ENCODE measurements around the gene RAET1E. TPM values are rescaled to one million over a fixed set of nuclear protein-coding genes. Genes with fewer than 3 reads are reported as not detected.
"Not testable (repeated sequence)": the region's sequence is repeated elsewhere in the genome, so short reads cannot be mapped to it uniquely, and the experiment has no call there.

RAET1E gene
- total and polyA plus RNA-seq, 9 donors: 0.35 to 3.4 (median 0.89) TPM

DNA sequence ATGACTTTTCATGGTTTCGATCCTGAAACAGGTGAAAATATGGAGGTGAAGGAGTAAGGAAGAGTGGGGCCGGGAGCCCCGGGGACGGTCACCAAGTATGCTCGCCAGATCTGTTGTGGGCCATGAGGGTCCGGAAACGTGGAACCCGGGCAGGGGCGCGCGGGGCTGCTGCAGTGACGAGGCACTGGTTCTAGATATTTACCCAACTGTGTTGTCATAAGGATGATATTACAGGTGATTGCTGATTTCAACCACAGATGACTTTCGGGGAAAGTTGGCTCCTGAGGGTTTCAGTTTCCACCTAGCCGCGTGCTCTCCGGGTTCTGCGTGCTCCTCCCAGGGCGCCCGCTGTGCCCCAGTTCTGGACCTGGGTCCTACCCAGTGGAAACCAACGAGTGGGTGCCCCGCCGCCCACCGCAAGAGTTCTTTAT is 12.8 kb upstream of the RAET1E start:
- Histone ChIP-seq H3K36me3 (ENCODE audit: control insufficient read depth, insufficient read depth, low read length) (no peaks in the 10 kb centered on the region), H3K27me3 (ENCODE audit: control insufficient read depth, insufficient read depth, low read length) (no peaks in the 10 kb centered on the region), H3K4me3 (ENCODE audit: low read length) (no peak overlapping the region), H3K27ac (ENCODE audit: low read length) (no peak overlapping the region), H3K4me1 (ENCODE audit: control insufficient read depth, insufficient read depth, low read length) (peaks cover 4% of the 10 kb centered on the region), H3K9me3 (replicated peaks; ENCODE audit: control insufficient read depth, low read depth, low read length) (peaks cover 5% of the 10 kb centered on the region)
- 92% methylated on average over 19 of the region's 23 CpGs for WGBS (ENCODE audit: insufficient coverage)
- no peak for DNase-seq

DNA sequence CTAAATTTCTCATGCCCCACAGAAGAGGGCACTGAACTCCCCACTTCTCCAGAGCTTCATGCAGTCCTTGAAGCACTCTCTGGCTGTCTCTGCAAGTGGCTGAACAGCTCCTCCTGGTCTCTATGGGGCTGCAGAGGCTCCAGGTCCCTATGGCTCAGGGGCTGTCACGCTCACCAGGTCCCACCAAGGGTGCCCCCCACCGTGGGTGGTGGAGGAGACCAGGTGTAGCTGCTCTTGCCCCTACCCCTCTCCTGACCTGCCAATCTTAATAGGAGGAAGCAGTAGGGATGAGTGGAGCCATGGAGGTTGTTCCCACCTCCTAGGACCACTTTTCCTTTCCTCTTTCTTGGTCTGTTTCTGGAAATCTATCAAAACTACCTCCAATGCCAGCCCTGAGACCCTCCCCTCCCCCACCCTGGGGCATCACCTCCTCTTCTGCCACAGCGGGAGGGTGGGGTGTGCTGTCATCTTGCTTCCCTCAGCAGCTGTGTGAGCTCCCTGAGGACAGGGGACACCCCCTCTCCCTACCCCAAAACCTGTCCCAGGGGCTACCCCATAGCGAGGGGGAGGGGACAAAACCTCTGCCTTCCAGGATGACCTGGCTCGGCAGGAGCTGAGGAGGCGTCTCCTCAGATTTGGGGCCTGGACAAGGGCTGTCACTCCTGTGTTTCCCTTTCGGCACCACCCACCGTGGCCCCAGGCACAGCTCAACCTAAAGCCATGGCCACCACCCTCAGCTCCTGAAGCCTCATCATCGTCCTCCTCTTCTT is 12.0 kb upstream of the RAET1E start:
- Histone ChIP-seq H3K36me3 (ENCODE audit: control insufficient read depth, insufficient read depth, low read length) (no peaks in the 10 kb centered on the region), H3K4me1 (ENCODE audit: control insufficient read depth, insufficient read depth, low read length) (peaks cover 4% of the 10 kb centered on the region), H3K27me3 (ENCODE audit: control insufficient read depth, insufficient read depth, low read length) (no peaks in the 10 kb centered on the region), H3K9me3 (replicated peaks; ENCODE audit: control insufficient read depth, low read depth, low read length) (peaks cover 5% of the 10 kb centered on the region), H3K27ac (ENCODE audit: low read length) (no peak overlapping the region), H3K4me3 (ENCODE audit: low read length) (no peak overlapping the region)
- no peak for DNase-seq
- WGBS (ENCODE audit: insufficient coverage): 86% methylated on average over 4 of the region's 9 CpGs

DNA sequence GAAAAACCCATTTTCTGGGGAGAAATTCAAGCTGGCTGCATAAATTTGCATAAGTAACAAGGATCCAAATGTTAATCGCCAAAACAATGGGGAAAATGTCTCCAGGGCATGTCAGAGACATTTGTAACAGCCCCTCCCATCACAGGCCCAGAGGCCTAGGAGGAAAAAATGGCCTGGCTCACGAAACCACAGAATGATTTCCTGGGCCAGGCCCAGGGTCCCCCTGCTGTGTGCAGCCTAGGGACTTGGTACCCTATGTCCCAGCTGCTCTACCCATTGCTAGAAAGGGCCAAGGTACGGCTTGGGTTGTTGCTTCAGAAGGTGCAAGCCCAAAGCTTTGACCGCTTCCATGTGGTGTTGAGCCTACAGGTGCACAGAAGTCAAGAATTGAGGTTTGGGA is 10.6 kb upstream of the RAET1E start:
- not testable (repeated sequence) for DNase-seq; H3K9me3 ChIP-seq (replicated peaks; ENCODE audit: control insufficient read depth, low read depth, low read length); H3K4me3 ChIP-seq (ENCODE audit: low read length); H3K4me1 ChIP-seq (ENCODE audit: control insufficient read depth, insufficient read depth, low read length); H3K27me3 ChIP-seq (ENCODE audit: control insufficient read depth, insufficient read depth, low read length); H3K27ac ChIP-seq (ENCODE audit: low read length); H3K36me3 ChIP-seq (ENCODE audit: control insufficient read depth, insufficient read depth, low read length)
- 58% methylated on average over 2 of the region's 4 CpGs for WGBS (ENCODE audit: insufficient coverage)

DNA sequence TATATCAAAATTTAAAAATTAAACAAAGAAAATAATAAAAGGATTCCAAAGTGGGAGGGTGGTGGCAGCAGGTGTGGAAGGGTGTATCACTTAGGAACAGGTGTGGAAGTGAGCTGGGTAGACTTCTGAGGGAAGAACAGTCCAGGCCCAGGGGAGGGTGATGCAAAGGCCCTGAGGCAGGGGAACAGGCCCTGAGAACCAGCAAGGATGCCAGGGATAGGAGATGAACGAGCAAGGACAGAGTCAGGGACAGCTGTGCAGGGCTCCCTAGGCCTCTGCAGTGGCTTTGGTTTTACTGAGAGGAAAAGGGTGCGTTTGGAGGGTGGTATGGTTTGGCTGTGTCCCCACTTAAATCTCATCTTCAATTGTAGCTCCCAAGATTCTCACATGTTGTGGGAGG is 9.4 kb upstream of the RAET1E start:
- Histone ChIP-seq H3K36me3 (ENCODE audit: control insufficient read depth, insufficient read depth, low read length) (no peaks in the 10 kb centered on the region), H3K27me3 (ENCODE audit: control insufficient read depth, insufficient read depth, low read length) (no peaks in the 10 kb centered on the region), H3K27ac (ENCODE audit: low read length) (no peak overlapping the region), H3K4me3 (ENCODE audit: low read length) (no peak overlapping the region), H3K4me1 (ENCODE audit: control insufficient read depth, insufficient read depth, low read length) (peaks cover 4% of the 10 kb centered on the region), H3K9me3 (replicated peaks; ENCODE audit: control insufficient read depth, low read depth, low read length) (peaks cover 5% of the 10 kb centered on the region)
- no peak for DNase-seq
- no CpG with 5 or more reads among the region's 2 CpGs for WGBS (ENCODE audit: insufficient coverage)

DNA sequence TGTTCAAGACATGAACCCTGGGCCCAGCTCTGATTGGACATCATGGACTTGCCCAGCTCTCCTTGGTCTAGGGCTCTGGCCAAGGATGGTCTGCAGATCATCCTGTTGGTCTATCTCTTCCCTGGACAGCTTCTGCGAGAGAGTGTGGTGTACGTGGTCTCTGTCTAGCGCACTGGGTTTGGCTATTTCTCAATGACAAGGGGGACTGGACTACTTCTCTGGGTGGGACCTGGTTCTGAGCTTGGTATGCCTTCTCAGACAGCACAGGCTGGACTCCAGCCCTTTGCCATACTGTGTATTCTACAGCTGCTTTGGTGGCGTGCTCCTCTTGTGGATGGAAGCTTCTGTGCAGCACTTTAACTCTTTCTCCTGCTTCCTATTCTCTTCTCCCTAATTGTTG is 8.5 kb upstream of the RAET1E start:
- no peak overlapping the region for H3K27ac ChIP-seq (ENCODE audit: low read length)
- WGBS (ENCODE audit: insufficient coverage): 97% methylated on average over 3 of the region's 4 CpGs
- H3K4me1 ChIP-seq (ENCODE audit: control insufficient read depth, insufficient read depth, low read length): peaks cover 4% of the 10 kb centered on the region
- H3K4me3 ChIP-seq (ENCODE audit: low read length): no peak overlapping the region
- H3K27me3 ChIP-seq (ENCODE audit: control insufficient read depth, insufficient read depth, low read length): no peaks in the 10 kb centered on the region
- no peaks in the 10 kb centered on the region for H3K36me3 ChIP-seq (ENCODE audit: control insufficient read depth, insufficient read depth, low read length)
- DNase-seq: no peak
- peaks cover 5% of the 10 kb centered on the region for H3K9me3 ChIP-seq (replicated peaks; ENCODE audit: control insufficient read depth, low read depth, low read length)

DNA sequence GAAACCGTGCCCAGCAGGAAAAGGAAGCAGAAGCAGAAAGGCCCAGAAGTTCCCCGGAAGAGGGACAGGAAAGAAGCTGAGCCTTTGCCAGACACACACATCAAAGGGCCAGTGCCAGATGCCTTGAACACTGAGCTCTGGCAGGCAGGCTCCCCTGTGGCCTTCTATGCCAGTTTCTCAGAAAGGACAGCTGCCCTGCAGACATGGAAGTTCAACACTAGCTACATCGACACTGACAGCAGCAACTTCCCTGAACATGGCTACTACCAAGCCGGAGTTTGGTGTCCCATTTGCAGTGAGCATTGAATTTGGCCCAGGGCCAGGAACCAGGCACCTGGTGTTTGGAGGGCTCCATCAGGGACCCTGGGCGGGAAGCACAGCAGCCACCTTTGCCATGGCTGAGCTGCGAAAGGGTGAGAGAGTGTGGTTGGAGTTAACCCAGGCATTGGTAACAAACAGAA is 8.0 kb upstream of the RAET1E start:
- no peak for DNase-seq
- WGBS (ENCODE audit: insufficient coverage): 65% methylated on average over 5 of the region's 6 CpGs
- H3K27ac ChIP-seq (ENCODE audit: low read length): no peak overlapping the region

DNA sequence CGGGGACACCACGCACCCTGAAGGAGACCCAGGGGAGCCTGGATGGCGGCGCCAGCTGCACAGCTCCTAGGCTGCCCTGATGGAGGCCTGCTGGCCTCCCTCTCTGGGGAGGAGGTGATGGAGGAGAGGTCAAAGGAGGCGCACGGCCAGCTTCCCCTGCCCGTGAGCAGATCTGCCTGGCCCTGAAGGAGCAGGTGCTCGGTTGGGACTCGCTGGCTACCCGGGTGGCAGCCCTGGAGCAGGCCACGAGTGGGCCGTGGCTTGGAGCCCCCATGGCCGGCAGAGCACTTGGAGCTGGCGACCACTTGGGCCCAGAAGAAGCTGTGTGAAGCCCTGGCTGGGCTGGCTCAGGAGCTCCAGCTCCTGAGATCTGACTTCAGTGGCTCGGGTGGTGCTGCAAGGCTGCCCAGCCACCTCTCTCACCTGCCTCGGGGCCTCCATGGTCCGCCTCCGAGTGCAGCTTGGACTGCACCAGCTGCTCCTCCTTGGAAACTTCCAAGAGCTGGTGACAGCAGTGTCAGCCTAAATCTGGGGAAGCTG is 7.5 kb upstream of the RAET1E start:
- 86% methylated on average over 14 of the region's 18 CpGs for WGBS (ENCODE audit: insufficient coverage)
- no peak overlapping the region for H3K27ac ChIP-seq (ENCODE audit: low read length)
- H3K36me3 ChIP-seq (ENCODE audit: control insufficient read depth, insufficient read depth, low read length): no peaks in the 10 kb centered on the region

More for the DNA sequence above, 8.0 kb upstream of the RAET1E start:
- Histone ChIP-seq H3K4me1 (ENCODE audit: control insufficient read depth, insufficient read depth, low read length) (peaks cover 4% of the 10 kb centered on the region), H3K9me3 (replicated peaks; ENCODE audit: control insufficient read depth, low read depth, low read length) (peaks cover 5% of the 10 kb centered on the region), H3K36me3 (ENCODE audit: control insufficient read depth, insufficient read depth, low read length) (no peaks in the 10 kb centered on the region), H3K27me3 (ENCODE audit: control insufficient read depth, insufficient read depth, low read length) (no peaks in the 10 kb centered on the region), H3K4me3 (ENCODE audit: low read length) (no peak overlapping the region)

DNA sequence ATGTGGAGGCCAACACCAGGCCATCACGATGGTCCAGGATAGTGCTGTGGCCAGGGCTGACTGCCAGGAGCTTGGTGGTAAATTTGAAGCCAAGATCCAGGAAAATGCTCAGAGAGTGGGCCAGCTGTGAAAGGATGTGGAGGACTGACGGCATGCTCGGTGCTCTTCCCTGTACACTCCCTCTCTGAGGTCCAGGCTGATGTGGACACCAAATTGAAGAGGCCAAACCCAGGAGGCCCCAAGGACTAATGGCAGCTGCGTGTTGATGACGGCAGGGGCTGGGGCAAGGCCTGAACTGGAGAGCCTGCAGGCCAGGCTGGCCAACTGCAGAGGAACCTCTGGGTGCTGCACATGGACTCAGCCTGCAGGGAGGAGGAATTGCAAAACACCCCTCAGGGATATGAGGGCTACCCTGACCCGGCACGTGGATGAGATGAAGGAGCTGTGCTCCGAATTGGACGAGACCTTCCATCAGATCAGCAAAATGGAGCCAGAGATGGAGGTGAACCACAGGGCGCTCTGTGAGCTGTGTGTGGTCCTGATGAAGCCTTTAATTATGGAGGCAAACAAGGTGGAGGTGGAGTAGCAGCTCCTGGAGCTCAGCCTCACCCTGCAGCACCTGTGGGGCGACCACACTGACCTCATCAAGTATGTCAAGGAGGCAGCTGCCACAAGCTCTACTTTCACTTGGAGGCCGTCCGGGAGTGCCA is 6.9 kb upstream of the RAET1E start:
- peaks cover 5% of the 10 kb centered on the region for H3K9me3 ChIP-seq (replicated peaks; ENCODE audit: control insufficient read depth, low read depth, low read length)
- WGBS (ENCODE audit: insufficient coverage): 80% methylated on average over 9 of the region's 13 CpGs
- no peaks in the 10 kb centered on the region for H3K36me3 ChIP-seq (ENCODE audit: control insufficient read depth, insufficient read depth, low read length)
- no peak for DNase-seq
- H3K27me3 ChIP-seq (ENCODE audit: control insufficient read depth, insufficient read depth, low read length): no peaks in the 10 kb centered on the region
- peaks cover 4% of the 10 kb centered on the region for H3K4me1 ChIP-seq (ENCODE audit: control insufficient read depth, insufficient read depth, low read length)
- no peak overlapping the region for H3K4me3 ChIP-seq (ENCODE audit: low read length)
- no peak overlapping the region for H3K27ac ChIP-seq (ENCODE audit: low read length)

More for the DNA sequence above, 7.5 kb upstream of the RAET1E start:
- Histone ChIP-seq H3K4me1 (ENCODE audit: control insufficient read depth, insufficient read depth, low read length) (peaks cover 4% of the 10 kb centered on the region), H3K4me3 (ENCODE audit: low read length) (no peak overlapping the region), H3K27me3 (ENCODE audit: control insufficient read depth, insufficient read depth, low read length) (no peaks in the 10 kb centered on the region), H3K9me3 (replicated peaks; ENCODE audit: control insufficient read depth, low read depth, low read length) (peaks cover 5% of the 10 kb centered on the region)
- DNase-seq: no peak

DNA sequence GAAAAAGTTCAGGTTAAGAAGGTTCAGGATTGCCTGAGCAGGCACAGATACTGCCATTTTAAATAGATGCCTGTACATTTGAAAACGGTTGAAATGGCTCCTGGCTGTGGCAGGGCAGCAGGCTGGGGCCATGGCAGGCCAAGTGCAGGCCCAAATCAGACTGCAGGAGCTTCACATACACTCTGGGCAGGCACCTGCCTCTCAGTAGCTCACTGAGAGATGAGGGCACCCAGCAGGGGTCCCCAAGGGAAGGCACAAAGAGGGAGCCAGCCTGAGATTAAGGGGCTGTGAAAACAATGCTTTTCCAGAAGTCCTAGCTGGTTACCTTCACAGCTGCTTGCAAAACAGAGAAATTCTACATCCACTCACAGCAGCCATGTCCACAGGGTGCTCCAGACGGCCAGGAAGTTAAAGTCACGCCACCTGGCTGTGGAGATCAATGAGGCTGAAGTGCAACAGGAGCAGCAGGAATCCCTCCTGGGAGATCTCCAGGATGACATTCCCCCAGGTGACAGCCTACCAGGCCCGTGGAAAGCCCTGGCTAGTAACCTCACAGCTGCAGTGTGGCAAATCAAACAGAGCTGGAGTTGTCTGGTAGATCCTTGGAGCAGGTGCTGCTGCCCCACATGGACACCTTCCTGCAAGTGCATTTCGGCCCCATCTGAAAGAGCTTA is 6.2 kb upstream of the RAET1E start:
- no peak overlapping the region for H3K4me3 ChIP-seq (ENCODE audit: low read length)
- peaks cover 4% of the 10 kb centered on the region for H3K4me1 ChIP-seq (ENCODE audit: control insufficient read depth, insufficient read depth, low read length)
- no peak for DNase-seq
- peaks cover 5% of the 10 kb centered on the region for H3K9me3 ChIP-seq (replicated peaks; ENCODE audit: control insufficient read depth, low read depth, low read length)
- H3K27ac ChIP-seq (ENCODE audit: low read length): no peak overlapping the region
- 28% methylated on average over 3 of the region's 5 CpGs for WGBS (ENCODE audit: insufficient coverage)
- H3K27me3 ChIP-seq (ENCODE audit: control insufficient read depth, insufficient read depth, low read length): no peaks in the 10 kb centered on the region
- H3K36me3 ChIP-seq (ENCODE audit: control insufficient read depth, insufficient read depth, low read length): no peaks in the 10 kb centered on the region

Data from muscle of leg (tissue), 11 donors.